OCI-LY7 (cell line): ENCODE data around the gene MAEA.

Experiments
- CTCF ChIP-seq: fragments of 200-600 bp; sonication (generic); conservative IDR thresholded peaks from 2 replicates; pipeline ENCODE4 v1.5.1; 2014; ENCODE audit warnings: mild to moderate bottlenecking, antibody characterized with exemption, low read length, moderate library complexity, mixed read lengths
- EZH2phosphoT487 ChIP-seq: fragments of 200-600 bp; sonication (generic); IDR thresholded peaks from 2 replicates; pipeline ENCODE4 v1.6.1; 2018; ENCODE audit warnings: low read depth, borderline replicate concordance, mild to moderate bottlenecking, mixed run types, antibody characterized with exemption, low read length, moderate library complexity, mixed read lengths

- TF ChIP-seq CTCF (no peak), EZH2phosphoT487 (no peak)
These were observed 15.6 kb downstream of the MAEA start for GRCh38 chr4:1305261-1305711.
